DND-41 (cell line): ENCODE results near the gene KIRREL3.

Experiments used
- ATAC-seq: fragments of 200-7000 bp; cut with Tn5 transposase; 3 replicates; pipeline ENCODE4 v1.9.1; 2021; ENCODE audit warnings: low read depth; ENCODE audit not compliant: insufficient read depth
- DNase-seq: peaks from one replicate; pipeline ENCODE4 v3.0.0-alpha.2; 2020
- H2AFZ ChIP-seq: 2 replicates; pipeline ENCODE4 v1.6.0; 2012; ENCODE audit warnings: low read depth, low read length
- H3K27ac ChIP-seq: 2 replicates; pipeline ENCODE4 v1.5.1; 2012; ENCODE audit warnings: low read length, inconsistent platforms
- H3K27me3 ChIP-seq: fragments of 200-600 bp; sonication (generic); 2 replicates; pipeline ENCODE4 v1.6.0; 2012; ENCODE audit warnings: low read length, mild to moderate bottlenecking, inconsistent platforms; ENCODE audit not compliant: insufficient read depth, poor library complexity
- H3K36me3 ChIP-seq: 2 replicates; pipeline ENCODE4 v1.5.1; 2012; ENCODE audit warnings: low read length, inconsistent platforms; ENCODE audit not compliant: insufficient read depth
- H3K4me1 ChIP-seq: 2 replicates; pipeline ENCODE4 v1.5.1; 2012; ENCODE audit warnings: mild to moderate bottlenecking, low read length; ENCODE audit not compliant: insufficient read depth
- H3K4me2 ChIP-seq: 2 replicates; pipeline ENCODE4 v1.6.0; 2012; ENCODE audit warnings: mild to moderate bottlenecking, moderate library complexity, low read length, inconsistent platforms; ENCODE audit not compliant: insufficient read depth
- H3K4me3 ChIP-seq, 2 experiments: fragments of 200-600 bp in 1 of 2; shearing (Covaris generic) in 1 of 2; 2 replicates each; pipeline ENCODE4 v1.5.1; 2012 to 2016; ENCODE audit warnings: inconsistent platforms in 2 of 2, low read length in 2 of 2, mild to moderate bottlenecking in 2 of 2, low read depth in 1 of 2, moderate library complexity in 1 of 2
- H3K79me2 ChIP-seq: 2 replicates; pipeline ENCODE4 v1.6.0; 2012; ENCODE audit warnings: low read length, inconsistent platforms; ENCODE audit not compliant: insufficient read depth
- H3K9ac ChIP-seq: 2 replicates; pipeline ENCODE4 v1.6.0; 2012; ENCODE audit warnings: low read depth, mild to moderate bottlenecking, inconsistent platforms, low read length, moderate library complexity
- H3K9me3 ChIP-seq: 2 replicates; pipeline ENCODE4 v1.5.1; 2012; ENCODE audit warnings: low read length, moderate library complexity, mild to moderate bottlenecking, inconsistent platforms; ENCODE audit not compliant: insufficient read depth, severe bottlenecking
- H4K20me1 ChIP-seq: 2 replicates; pipeline ENCODE4 v1.6.0; 2012; ENCODE audit warnings: low read length; ENCODE audit not compliant: insufficient read depth
- CTCF ChIP-seq: IDR thresholded peaks from 2 replicates; pipeline ENCODE4 v1.5.1; 2012; ENCODE audit warnings: borderline replicate concordance, low read length, moderate library complexity, mild to moderate bottlenecking; ENCODE audit not compliant: poor library complexity, severe bottlenecking; ENCODE audit errors: extremely low read depth
- EZH2 ChIP-seq: IDR thresholded peaks from 3 replicates; pipeline ENCODE4 v1.6.1; 2012; ENCODE audit warnings: borderline replicate concordance, low read depth, mild to moderate bottlenecking, moderate library complexity, low read length, inconsistent platforms; ENCODE audit not compliant: severe bottlenecking

The KIRREL3 gene

GRCh38 chr11:126601136-126601535 lies 399.4 kb downstream of the KIRREL3 start:
- Histone ChIP-seq H3K27me3 (peaks cover 10% of the 10 kb centered on the region), H3K27ac (no peak overlapping the region), H3K9ac (no peak overlapping the region), H3K79me2 (no peaks in the 10 kb centered on the region), H3K4me3 (no peak overlapping the region), H2AFZ (no peak overlapping the region), H4K20me1 (no peaks in the 10 kb centered on the region), H3K36me3 (no peaks in the 10 kb centered on the region), H3K9me3 (no peaks in the 10 kb centered on the region), H3K4me1 (no peaks in the 10 kb centered on the region), H3K4me2 (no peak overlapping the region)
- TF ChIP-seq EZH2 (no peak), CTCF (no peak)
- DNase-seq: no peak
- ATAC-seq: no peak

GRCh38 chr11:126599217-126599897 lies 401.2 kb downstream of the KIRREL3 start:
- no peak overlapping the region for H2AFZ ChIP-seq
- no peak overlapping the region for H3K27ac ChIP-seq
- H3K4me1 ChIP-seq: no peaks in the 10 kb centered on the region
- H4K20me1 ChIP-seq: no peaks in the 10 kb centered on the region
- no peak for TF ChIP-seq CTCF
- TF ChIP-seq EZH2: no peak
- H3K4me3 ChIP-seq: no peak overlapping the region
- no peak for DNase-seq
- no peak for ATAC-seq
- H3K36me3 ChIP-seq: no peaks in the 10 kb centered on the region
- H3K9me3 ChIP-seq: no peaks in the 10 kb centered on the region
- H3K27me3 ChIP-seq: peaks cover 3% of the 10 kb centered on the region
- H3K4me2 ChIP-seq: no peak overlapping the region
- no peaks in the 10 kb centered on the region for H3K79me2 ChIP-seq
- H3K9ac ChIP-seq: no peak overlapping the region

GRCh38 chr11:126598344-126599216 lies 402.0 kb downstream of the KIRREL3 start:
- TF ChIP-seq EZH2: no peak
- no peak for TF ChIP-seq CTCF
- Histone ChIP-seq H2AFZ (no peak overlapping the region), H3K4me1 (no peaks in the 10 kb centered on the region), H3K9ac (no peak overlapping the region), H3K9me3 (no peaks in the 10 kb centered on the region), H3K79me2 (no peaks in the 10 kb centered on the region), H4K20me1 (no peaks in the 10 kb centered on the region), H3K27ac (no peak overlapping the region), H3K36me3 (no peaks in the 10 kb centered on the region), H3K4me2 (no peak overlapping the region), H3K27me3 (peaks cover 4% of the 10 kb centered on the region), H3K4me3 (no peak overlapping the region)
- ATAC-seq: no peak
- no peak for DNase-seq
